B cell (primary cell): ENCODE results near the gene ADCY10. TPM values are rescaled to one million over a fixed set of nuclear protein-coding genes. Genes with fewer than 3 reads are reported as not detected.

Source experiments
- ATAC-seq: fragments of 200-7000 bp; cut with Tn5 transposase; one replicate; pipeline ENCODE4 v1.10.0; 2021; ENCODE audit warnings: low read depth, mild to moderate bottlenecking, moderate number of reproducible peaks, moderate library complexity
- CTCF ChIA-PET: fragments of 350-600 bp; sonication (Branson Sonifier 250); formaldehyde crosslinking; loops from one replicate; lab custom pipeline; 2021; ENCODE audit warnings: antibody characterized with exemption, inconsistent platforms; lab: Charles Lee
- POLR2A ChIA-PET: fragments of 350-600 bp; sonication (Branson Sonifier 250); formaldehyde crosslinking; loops from one replicate; lab custom pipeline; 2021; ENCODE audit warnings: antibody characterized with exemption; lab: Charles Lee
- DNase-seq: peaks from one replicate; pipeline ENCODE4 v3.0.0; 2013
- H2AFZ ChIP-seq: 2 replicates; pipeline ENCODE4 v1.6.1; 2012; ENCODE audit warnings: mild to moderate bottlenecking, low read depth, low read length; ENCODE audit not compliant: insufficient read depth, poor library complexity, severe bottlenecking
- H3K27ac ChIP-seq, 2 donors: 1 replicate in 1 of 2; 2 replicates in 1 of 2; pipeline ENCODE4 v1.5.1; 2012 to 2013; ENCODE audit warnings: low read length in 2 of 2, mild to moderate bottlenecking in 2 of 2, moderate library complexity in 1 of 2
- H3K27me3 ChIP-seq, 4 experiments: fragments of 200-600 bp in 1 of 4; sonication (generic) in 1 of 4; replicated peaks in 1 of 4; 1 replicate in 2 of 4; 2 replicates in 2 of 4; pipeline versions ENCODE4 v1.6.1 to v1.7.0; 2013 to 2016; ENCODE audit warnings: low read length in 3 of 4, mild to moderate bottlenecking in 2 of 4, mixed read lengths in 1 of 4, moderate library complexity in 1 of 4; ENCODE audit not compliant: insufficient read depth in 4 of 4, control insufficient read depth in 3 of 4; ENCODE audit errors: control extremely low read depth in 1 of 4
- H3K36me3 ChIP-seq, 2 experiments: replicated peaks in 1 of 2; 1 replicate in 1 of 2; 2 replicates in 1 of 2; pipeline versions ENCODE4 v1.6.1 to v1.7.1; 2013; ENCODE audit warnings: low read length in 1 of 2; ENCODE audit not compliant: insufficient read depth in 2 of 2, control insufficient read depth in 1 of 2; ENCODE audit errors: control extremely low read depth in 1 of 2, extremely low read depth in 1 of 2
- H3K4me1 ChIP-seq, 2 donors: fragments of 200-600 bp in 1 of 2; sonication (generic) in 1 of 2; 1 replicate in 1 of 2; 2 replicates in 1 of 2; pipeline versions ENCODE4 v1.5.1 to v1.6.1; 2013 to 2017; ENCODE audit warnings: low read length in 2 of 2; ENCODE audit not compliant: control insufficient read depth in 2 of 2, insufficient read depth in 2 of 2
- H3K4me2 ChIP-seq: replicated peaks from 2 replicates; pipeline ENCODE3; 2012; ENCODE audit warnings: mild to moderate bottlenecking, low read depth, low read length; ENCODE audit not compliant: poor library complexity, severe bottlenecking
- H3K4me3 ChIP-seq, 5 experiments: fragments of 200-600 bp in 1 of 5; sonication (generic) in 1 of 5; 1 replicate in 3 of 5; 2 replicates in 2 of 5; pipeline versions ENCODE4 v1.5.1 to v1.7.0; 2011 to 2016; ENCODE audit warnings: low read length in 4 of 5, mild to moderate bottlenecking in 4 of 5, low read depth in 2 of 5, control low read depth in 1 of 5, moderate library complexity in 1 of 5; ENCODE audit not compliant: insufficient read depth in 1 of 5; ENCODE audit errors: control extremely low read depth in 1 of 5, extremely low read depth in 1 of 5
- H3K79me2 ChIP-seq: fragments of 200-600 bp; sonication (generic); one replicate; pipeline ENCODE4 v1.6.0; 2016; ENCODE audit warnings: low read length; ENCODE audit not compliant: control insufficient read depth, insufficient read depth
- H3K9ac ChIP-seq: fragments of 200-600 bp; sonication (generic); 2 replicates; pipeline ENCODE4 v1.6.1; 2017; ENCODE audit warnings: mild to moderate bottlenecking, low read length, moderate library complexity
- H3K9me3 ChIP-seq, 3 donors: one replicate each; pipeline versions ENCODE4 v1.6.1 to v1.7.1; 2013; ENCODE audit warnings: low read length in 2 of 3; ENCODE audit not compliant: control insufficient read depth in 2 of 3, insufficient read depth in 1 of 3; ENCODE audit errors: control extremely low read depth in 1 of 3
- H4K20me1 ChIP-seq: 2 replicates; pipeline ENCODE4 v1.6.0; 2012; ENCODE audit warnings: mild to moderate bottlenecking, low read length; ENCODE audit not compliant: insufficient read depth, control insufficient read depth, poor library complexity, severe bottlenecking
- H3K27ac Mint-ChIP-seq: one replicate; pipeline ENCODE4 v1.8.0; 2021; ENCODE audit warnings: mixed read lengths
- H3K27me3 Mint-ChIP-seq: one replicate; pipeline ENCODE4 v1.8.0; 2021; ENCODE audit warnings: mixed read lengths
- H3K4me1 Mint-ChIP-seq: one replicate; pipeline ENCODE4 v1.8.0; 2021; ENCODE audit warnings: mixed read lengths
- H3K4me3 Mint-ChIP-seq: one replicate; pipeline ENCODE4 v1.8.0; 2021; ENCODE audit warnings: mixed read lengths
- H3K9me3 Mint-ChIP-seq: one replicate; pipeline ENCODE4 v1.8.0; 2022; ENCODE audit warnings: mixed read lengths; ENCODE audit not compliant: insufficient read depth
- CTCF ChIP-seq: fragments of 200-600 bp; IDR thresholded peaks from one replicate; pipeline ENCODE4 v1.8.0; 2022; ENCODE audit warnings: antibody characterized with exemption, mild to moderate bottlenecking
- EZH2 ChIP-seq: IDR thresholded peaks from 2 replicates; pipeline ENCODE4 v1.6.1; 2012; ENCODE audit warnings: borderline replicate concordance, low read depth, mild to moderate bottlenecking, moderate library complexity, low read length; ENCODE audit not compliant: insufficient read depth, poor library complexity, severe bottlenecking
- WGBS: methylation state at CpG from one replicate; pipeline ENCODE4 v1.1.5; 2013; ENCODE audit warnings: missing lambda C conversion rate; ENCODE audit not compliant: insufficient coverage; 5-methylcytosine and 5-hydroxymethylcytosine counted together
- intact Hi-C: fragments of 100-400 bp; cut with micrococcal nuclease; formaldehyde crosslinking; loops from one replicate; pipeline ENCODE4 v1.10.0; 2022
- polyA plus RNA-seq: library from polyadenylated mRNA; depleted of rRNA; stranded (reverse); fragments of >200 nt; gene quantifications from 2 replicates; pipeline ENCODE4 v1.2.3, GENCODE V29; 2012
- total RNA-seq, 2 donors: library from RNA; stranded (reverse); fragments of 120-200 nt in 1 of 2; gene quantifications; 1 replicate in 1 of 2; 2 replicates in 1 of 2; pipeline versions ENCODE4 v1.2.3 to v1.2.4, GENCODE V29; 2013 to 2022

The ADCY10 gene
- total and polyA plus RNA-seq, 2 donors (not counting 1 experiment from before 2014, with no cell fraction given) = 0.15 TPM; not detected in 1

DNA sequence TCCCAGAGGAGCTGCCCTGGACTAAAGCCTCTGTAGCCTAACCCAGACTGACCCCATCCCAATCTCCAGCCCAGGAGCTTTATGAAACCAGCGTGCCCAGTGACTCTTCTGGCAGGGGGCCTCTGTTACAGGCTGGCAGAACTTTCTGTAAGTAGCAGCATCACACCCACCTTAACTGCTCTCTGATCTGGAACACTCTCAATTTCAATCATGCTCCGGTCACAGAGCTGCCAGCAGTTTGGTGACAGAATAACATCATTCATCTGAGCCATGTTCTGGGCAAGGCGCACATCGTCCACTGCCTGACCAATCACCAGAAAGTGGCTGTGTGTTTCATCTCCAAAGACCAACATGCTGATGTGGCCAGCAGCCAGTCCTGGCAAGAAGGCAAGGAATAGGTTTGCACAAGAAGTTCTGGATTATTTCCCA lies 14.7 kb downstream of the ADCY10 start:
- no peak overlapping the region for H3K27ac Mint-ChIP-seq
- peaks cover 2% of the 10 kb centered on the region for H3K4me1 Mint-ChIP-seq
- no peaks in the 10 kb centered on the region for H4K20me1 ChIP-seq
- ATAC-seq (no peak), DNase-seq (no peak)
- H3K4me3 ChIP-seq = no peak overlapping the region
- ChIA-PET CTCF (no interaction called here), POLR2A (no interaction called here)
- 71% methylated on average over 4 of the region's 4 CpGs for WGBS
- intact Hi-C loops = no loop called here
- TF ChIP-seq EZH2 = no peak
- no peak for TF ChIP-seq CTCF
- no peak overlapping the region for H3K9ac ChIP-seq
- no peaks in the 10 kb centered on the region for H3K9me3 ChIP-seq
- no peak overlapping the region for H3K4me2 ChIP-seq
- H3K79me2 ChIP-seq = no peaks in the 10 kb centered on the region
- H3K4me3 Mint-ChIP-seq = no peak overlapping the region
- no peak overlapping the region for H3K27ac ChIP-seq
- no peaks in the 10 kb centered on the region for H3K36me3 ChIP-seq
- H3K9me3 Mint-ChIP-seq = no peaks in the 10 kb centered on the region
- no peaks in the 10 kb centered on the region for H3K4me1 ChIP-seq
- H2AFZ ChIP-seq = no peak overlapping the region
- H3K27me3 ChIP-seq = no peaks in the 10 kb centered on the region
- no peaks in the 10 kb centered on the region for H3K27me3 Mint-ChIP-seq

DNA sequence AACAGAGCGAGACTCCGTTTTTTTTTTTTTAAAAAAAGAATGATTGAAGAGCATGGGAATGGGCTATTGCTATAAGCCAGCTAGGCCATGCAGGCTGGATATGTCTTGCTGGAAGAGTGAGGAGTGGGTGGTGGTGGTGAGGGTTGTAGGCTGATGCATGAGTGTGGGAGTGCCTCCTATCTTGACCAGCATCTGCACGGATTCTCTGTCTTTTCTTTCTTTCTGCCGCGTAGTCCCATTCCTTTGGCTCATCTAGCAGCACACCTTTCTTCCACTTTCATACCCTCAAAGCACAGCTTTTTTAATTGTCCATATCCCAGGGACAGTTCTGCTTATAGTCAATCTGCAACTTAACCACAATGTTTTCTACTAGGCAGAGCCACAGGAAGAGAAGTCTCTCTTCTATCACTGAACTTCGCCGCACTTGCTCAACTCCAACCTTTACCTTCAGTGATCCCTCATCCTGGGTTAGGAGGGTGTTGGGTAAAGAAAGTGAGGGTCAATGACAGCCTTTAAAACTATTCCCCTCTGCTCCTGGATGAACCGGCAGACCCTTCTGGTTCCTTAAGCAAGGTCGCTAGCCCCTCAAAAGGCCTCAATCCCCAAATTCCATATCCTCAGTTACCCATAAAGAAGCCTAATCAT lies 15.2 kb downstream of the ADCY10 start:
- Mint-ChIP-seq H3K9me3 (no peaks in the 10 kb centered on the region), H3K27ac (no peak overlapping the region), H3K4me3 (no peak overlapping the region), H3K4me1 (peaks cover 2% of the 10 kb centered on the region), H3K27me3 (no peaks in the 10 kb centered on the region)
- Histone ChIP-seq H3K4me3 (no peak overlapping the region), H4K20me1 (no peaks in the 10 kb centered on the region), H3K4me2 (no peak overlapping the region), H2AFZ (no peak overlapping the region), H3K9me3 (no peaks in the 10 kb centered on the region), H3K36me3 (no peaks in the 10 kb centered on the region), H3K79me2 (no peaks in the 10 kb centered on the region), H3K4me1 (no peaks in the 10 kb centered on the region), H3K27me3 (no peaks in the 10 kb centered on the region), H3K9ac (no peak overlapping the region), H3K27ac (no peak overlapping the region)
- POLR2A ChIA-PET = no interaction called here
- ATAC-seq = no peak
- CTCF ChIA-PET = no interaction called here
- DNase-seq = no peak
- TF ChIP-seq EZH2 (no peak), CTCF (no peak)
- intact Hi-C loops = no loop called here
- WGBS = 97% methylated on average over 6 of the region's 9 CpGs
